Myocyte (in vitro differentiated cells): ENCODE results near the gene SIGLEC11. TPM values are rescaled to one million over a fixed set of nuclear protein-coding genes. Genes with fewer than 3 reads are reported as not detected.
"Not testable (repeated sequence)": the region's sequence is repeated elsewhere in the genome, so short reads cannot be mapped to it uniquely, and the experiment has no call there.

Experiments
- DNase-seq: peaks from one replicate; pipeline ENCODE4 v3.0.0-alpha.2; 2012; ENCODE audit warnings: low read depth
- total RNA-seq: library from RNA; depleted of rRNA; stranded (reverse); fragments of >200 nt; gene quantifications from 2 replicates; pipeline ENCODE4 v1.2.3, GENCODE V29; 2014

The SIGLEC11 gene
- total RNA-seq, 1 donor from 2014 or later: not detected

DNA sequence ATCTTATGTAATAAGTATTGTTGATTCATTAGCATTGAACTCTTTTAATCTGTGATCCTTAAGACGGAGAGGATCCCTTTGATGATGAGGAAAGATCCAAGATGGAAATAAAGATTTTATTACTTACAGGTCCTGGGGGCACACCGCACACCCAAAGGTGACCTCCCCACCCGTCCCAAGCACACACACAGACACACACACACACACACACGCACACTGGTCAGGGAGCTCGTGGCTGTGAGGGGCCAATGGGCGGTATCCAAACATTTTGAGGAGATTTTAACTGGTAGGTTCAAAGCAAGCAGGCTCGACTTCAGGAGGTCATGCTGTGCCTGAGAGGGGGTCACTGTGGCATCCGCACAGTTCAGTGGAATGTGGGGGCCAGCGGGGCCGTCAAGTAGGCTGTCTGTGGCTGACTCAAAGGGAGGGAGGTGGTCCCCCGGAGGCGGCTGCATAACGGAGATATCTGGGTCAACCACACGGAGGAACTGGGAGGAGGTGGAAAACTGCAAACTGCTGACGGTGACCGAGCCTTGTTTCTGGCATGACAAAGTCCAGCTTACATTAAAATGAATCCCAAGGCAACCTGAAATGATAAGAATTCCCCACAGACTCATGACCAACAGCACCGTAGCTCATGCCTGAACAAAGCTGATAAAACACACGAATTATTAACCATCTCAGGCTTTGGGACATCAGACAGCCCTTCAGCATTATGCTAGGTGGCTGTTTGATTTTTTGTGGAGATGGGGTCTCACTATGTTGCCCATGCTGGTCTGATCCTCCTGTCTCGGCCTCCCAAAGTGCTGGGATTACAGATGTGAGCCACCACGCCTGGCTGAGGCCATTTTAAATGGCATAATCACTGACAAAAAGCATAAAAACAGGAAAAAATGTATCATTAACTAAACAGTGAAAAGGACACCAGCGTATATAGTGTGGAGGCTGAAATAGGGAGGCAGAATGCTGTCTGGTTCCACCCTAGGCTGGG lies 20.9 kb upstream of the SIGLEC11 start:
- no peak for DNase-seq

DNA sequence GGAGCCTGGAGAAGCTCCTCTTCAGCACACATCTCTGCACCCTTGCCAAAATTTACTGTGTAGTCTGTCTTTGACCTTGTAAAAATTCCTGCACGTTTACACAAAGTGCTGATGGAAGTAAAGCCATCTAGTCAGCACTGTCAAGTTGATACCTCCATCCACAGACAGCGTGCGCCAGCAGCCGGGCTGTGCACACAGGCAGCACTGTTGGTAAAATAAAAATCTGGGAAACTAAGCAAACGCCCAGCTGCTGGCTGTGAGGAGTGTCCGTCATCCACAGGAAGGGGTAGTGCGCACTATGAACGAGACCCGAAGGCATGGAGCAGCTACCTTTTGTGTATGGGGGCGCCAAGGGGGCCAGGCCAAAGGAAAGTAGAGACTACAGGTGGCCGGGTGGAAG lies 17.4 kb upstream of the SIGLEC11 start:
- DNase-seq: no peak

DNA sequence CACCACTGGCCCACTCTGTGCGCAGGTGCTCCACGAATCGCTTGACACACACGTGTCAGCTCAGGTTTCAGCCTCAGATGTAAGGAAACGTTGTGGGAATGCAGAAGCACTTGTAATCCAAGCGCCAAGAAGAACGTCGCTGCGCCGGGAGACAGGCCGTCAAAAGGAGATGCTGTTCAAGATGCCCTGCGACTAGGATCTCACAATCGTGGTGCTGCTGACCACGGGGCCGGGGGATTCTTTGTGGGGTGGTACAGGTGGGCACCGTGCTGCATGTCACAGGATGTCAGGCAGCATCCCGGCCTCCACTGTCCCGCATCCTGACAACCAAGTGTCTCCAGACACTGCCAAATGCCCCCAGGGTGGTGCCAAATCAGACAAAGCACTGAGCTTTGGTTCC lies 16.9 kb upstream of the SIGLEC11 start:
- no peak for DNase-seq

DNA sequence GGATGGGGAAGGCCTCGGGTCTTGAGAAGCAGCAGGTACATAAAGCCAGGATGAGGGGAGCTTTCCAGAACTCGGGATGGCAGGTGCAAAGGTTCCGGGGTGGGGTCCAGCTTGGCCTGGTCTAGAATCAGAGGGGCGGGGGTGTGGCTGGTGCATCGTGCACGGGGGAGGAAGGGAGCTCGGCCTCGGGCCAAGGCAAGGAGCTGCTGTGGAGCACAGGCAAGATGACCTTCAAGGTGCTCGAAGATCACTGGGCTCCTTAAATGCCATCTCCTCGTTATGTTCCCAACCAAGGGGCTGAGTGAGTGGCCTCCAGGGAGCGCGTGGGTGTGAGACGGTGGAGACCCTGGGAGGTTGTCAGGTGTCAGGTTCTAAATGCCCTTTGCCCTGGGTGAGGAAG lies 16.1 kb upstream of the SIGLEC11 start:
- no peak for DNase-seq

DNA sequence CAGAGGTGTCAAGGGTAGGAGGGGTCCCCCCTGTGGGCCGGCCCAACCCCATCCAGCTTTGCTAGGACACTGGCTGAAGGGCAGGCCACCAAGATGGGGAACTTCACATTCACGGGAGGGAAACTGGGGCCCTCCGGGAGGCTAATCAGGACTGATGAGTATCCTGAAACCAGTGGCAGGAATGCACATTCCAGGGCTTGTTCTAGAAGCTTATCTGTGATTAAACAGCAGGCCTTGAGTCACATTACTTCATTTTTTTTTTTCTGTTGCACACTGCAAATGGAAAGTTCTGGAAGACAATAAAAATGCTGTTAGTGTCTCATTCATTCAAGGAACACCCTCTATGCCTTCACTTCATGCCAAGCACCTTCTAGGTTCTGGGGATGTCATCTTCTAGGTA lies 15.5 kb upstream of the SIGLEC11 start:
- no peak for DNase-seq

DNA sequence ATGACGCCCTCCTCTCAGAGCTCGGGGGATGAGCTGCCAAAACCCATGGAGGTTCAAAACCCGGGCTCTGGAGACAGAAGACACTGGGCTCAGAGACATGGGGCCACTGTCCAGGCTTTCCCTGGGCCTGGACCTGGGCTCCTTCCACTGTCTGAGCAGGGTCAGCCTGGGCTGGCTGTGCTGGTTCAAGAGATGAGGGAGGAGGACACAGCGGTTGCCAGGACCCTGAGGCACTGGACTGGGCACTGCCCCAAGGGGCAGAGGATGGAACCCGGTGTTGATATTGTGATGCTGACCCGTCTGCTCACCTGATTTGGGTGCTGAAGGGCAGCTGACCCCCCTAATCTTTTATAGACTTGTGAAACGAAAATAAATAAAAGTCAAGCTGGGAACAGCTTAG lies 14.1 kb upstream of the SIGLEC11 start:
- DNase-seq: no peak

DNA sequence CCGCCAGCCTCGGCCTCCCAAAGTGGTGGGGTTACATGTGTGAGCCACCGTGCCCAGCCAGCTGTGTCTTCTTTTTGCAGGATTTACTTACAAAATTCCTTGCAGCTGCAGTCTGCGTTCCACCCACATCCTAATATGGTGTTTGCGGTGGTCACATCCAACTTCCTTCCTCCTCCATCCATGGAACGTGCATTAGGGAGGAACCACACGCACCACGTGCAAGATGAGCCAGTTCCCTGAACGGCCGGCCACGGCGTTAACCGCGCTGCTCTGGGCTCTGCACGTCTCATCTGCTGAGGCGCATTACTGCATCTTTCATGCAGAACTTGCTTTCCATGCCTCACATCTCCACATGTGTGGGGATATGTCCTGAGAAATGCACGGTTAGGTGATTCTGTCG lies 13.0 kb upstream of the SIGLEC11 start:
- no peak for DNase-seq

DNA sequence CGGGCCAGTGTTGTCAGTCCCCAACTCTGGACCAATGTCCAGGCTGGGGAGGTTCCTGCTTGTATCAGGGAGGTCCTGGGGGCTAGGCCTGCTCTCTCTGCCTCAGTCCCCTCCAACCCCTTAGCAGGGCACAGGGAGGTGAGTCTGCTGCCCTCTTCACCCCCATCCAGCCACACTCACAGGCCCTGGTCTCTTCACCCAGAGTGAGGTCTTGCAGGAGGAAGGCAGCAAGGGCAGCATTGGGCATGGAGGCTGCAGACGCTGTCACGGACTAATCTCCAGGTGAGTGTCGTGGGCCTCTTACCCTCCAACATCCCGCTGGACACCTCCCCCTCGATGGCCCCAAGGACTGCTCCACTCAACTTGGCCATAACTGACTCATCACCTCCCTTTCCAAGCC lies 11.9 kb upstream of the SIGLEC11 start:
- no peak for DNase-seq

DNA sequence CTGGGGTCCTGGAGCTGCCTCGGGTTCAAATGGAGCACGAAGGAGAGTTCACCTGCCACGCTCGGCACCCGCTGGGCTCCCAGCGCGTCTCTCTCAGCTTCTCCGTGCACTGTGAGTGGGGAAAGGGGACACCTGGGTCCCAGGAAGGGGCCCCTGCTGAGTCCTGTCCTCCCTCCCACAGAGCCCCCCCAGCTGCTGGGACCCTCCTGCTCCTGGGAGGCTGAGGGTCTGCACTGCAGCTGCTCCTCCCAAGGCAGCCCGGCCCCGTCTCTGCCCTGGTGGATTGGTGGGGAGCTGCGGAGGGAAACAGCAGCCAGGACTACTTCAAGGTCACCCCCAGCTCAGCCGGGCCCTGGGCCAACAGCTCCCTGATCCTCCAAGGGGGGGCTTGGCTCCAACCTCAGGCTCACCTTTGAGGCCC lies 11.0 kb upstream of the SIGLEC11 start:
- no peak for DNase-seq

DNA sequence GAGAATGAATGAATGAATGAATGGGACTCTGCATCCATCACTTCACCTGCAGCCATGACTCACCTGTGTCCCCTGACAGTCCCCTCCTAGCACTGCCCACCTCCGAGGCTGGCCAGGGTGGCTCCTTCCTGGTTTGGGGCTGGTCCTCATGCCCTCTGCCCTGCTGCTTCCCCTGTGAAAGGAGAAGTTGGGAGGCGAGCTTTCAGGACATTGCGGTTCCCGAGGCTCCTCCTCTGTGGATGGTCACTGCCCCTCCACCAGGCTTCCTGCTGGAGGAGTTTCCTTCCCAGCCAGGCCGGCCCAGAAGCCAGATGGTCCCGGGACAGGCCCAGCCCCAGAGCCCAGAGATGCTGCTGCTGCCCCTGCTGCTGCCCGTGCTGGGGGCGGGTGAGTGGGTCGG lies 8.4 kb upstream of the SIGLEC11 start:
- DNase-seq: not testable (repeated sequence)

DNA sequence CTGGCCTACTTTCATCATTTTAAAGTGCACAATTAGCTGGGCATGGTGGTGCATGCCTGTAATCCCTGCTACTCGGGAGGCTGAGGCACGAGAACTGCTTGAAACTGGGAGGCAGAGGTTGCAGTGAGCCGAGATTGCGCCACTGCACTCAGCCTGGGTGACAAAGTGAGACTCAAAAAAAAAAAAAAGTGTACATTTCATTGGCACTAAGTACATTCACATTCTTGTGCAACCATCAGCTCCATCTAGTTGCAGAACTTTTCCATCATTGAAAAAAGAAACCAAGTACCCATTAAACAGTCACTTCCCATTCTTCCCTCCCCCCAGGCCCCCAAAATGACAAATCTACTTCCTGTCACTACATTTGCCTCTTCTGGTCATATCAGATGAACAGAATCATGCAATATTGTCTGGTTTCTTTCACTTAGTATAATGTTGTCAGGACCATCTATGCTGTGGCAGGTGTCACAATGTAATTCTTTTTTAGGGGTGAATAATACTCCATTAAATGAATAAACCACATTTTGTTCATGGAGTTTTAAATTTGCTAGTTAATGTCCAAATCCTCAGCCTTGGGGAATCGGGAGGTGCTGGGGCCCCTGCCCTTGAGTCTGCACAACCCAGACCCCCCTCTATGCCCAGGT lies 7.4 kb upstream of the SIGLEC11 start:
- DNase-seq: no peak

DNA sequence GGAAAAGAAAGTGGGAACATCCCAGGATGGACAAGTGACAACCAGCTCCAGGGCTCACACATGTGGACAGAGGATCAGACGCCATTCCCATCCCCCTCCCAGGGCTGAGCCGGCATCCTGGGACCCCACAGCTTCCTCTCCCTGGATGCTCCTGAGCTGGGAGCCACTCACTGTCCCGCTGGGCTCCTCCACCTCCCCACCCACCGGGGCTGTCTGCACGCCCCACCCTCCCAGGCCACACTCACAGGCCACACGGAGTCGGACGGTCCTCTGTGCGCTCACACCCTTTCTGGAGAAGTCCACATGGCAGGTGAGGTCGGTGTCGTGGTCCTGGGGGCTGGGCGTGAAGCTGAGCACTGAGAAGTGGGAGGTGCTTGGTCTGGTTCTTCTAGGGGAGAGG lies 1.1 kb downstream of the SIGLEC11 start:
- not testable (repeated sequence) for DNase-seq

DNA sequence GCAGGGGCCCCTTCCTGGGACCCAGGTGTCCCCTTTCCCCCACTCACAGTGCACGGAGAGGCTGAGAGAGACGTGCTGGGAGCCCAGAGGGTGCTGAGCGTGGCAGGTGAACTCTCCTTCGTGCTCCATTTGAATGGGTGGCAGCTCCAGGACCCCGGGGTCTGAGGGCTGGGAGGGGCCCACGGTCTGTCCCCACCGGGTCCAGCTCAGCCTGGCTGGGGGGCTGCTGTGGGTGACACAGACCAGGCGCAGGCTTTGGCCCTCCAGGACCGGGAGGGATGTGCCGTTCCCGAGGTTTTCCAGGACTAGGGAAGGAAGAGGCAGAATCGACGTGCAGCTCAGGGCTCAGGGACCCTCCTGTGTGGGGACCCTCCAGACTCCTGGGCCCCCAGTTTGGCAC lies 2.4 kb downstream of the SIGLEC11 start:
- not testable (repeated sequence) for DNase-seq

DNA sequence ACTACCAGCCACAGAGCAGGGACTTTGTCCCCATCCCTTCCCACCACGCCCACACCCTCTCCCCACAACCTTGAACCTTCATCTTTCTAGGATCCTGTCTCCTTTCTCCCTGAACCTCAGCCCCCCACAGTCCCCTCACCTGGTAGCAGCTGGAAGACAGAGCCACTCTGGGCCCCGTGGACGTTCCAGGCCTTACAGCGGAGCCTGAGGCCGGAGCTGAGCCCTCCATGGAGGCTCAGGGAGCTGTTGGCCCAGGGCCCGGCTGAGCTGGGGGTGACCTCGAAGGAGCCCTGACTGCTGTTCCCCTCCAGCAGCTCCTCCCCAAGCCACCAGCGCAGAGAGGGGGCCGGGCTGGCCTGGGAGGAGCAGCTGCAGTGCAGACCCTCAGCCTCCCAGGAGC lies 2.8 kb downstream of the SIGLEC11 start:
- DNase-seq: not testable (repeated sequence)

DNA sequence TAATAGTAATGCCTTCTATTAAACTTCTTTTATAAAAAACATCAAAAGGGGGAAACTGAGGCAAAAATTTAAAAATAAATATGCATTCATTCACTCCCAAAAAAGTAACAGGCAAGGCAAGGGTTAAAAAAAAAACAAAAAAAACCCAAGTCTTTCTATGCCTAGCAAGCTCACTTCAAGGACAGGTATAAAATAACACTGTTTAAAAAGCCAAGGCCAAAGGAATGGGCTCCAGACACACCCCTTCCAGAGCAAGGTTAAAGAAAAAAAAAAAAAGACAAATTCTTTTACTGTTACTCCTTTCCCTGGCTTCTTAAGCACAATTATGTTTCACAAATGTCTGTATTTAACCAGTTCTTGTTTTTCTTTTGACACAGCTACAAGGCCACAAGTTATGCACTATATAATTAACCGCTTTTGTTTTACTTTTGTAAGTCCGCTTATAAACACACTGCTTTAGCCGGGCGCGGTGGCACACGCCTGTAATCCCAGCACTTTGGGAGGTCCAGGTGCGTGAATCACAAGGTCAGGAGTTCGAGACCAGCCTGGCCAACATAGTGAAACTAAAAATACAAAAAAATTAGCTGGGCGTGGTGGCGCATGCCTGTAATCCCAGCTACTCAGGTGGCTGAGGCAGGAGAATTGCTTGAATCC lies 3.6 kb downstream of the SIGLEC11 start:
- DNase-seq: no peak

DNA sequence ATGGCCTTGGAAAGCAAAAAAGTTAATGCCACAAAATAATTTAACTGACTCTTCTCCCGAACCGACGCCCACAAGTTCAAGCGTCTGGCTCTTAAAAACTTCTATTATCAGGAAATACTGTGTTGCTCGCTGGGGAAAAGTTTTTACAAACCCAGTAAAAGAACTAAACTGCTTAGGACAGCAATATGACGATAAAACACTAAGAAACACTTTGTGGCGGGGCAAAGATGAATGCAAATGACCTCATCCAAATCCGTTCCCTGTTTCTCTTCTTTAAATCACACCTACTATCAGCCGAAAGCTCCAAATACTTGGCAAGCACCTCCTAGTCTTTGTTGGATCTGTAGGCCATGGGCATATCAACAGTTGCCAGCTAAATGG lies 4.9 kb downstream of the SIGLEC11 start:
- no peak for DNase-seq

DNA sequence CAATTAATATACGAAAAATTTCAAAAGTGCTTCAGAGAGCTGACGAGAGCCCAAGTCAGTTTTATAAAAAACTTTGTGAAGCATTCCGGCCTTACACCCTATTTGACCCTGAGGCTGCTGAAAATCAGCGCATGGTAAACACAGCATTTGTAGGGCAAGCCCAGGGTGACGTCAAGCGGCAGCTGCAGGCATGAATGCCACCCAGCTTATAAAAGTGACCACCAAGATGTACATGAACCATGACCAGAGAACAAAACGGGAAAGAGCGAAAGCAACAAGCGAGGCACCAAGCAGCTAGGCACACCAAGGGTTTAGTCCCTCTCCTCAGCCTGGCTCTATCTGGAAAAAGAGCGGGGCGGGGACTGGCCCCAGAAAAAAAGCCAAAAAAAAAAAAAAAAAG lies 6.0 kb downstream of the SIGLEC11 start:
- DNase-seq: peak; percentile 48

DNA sequence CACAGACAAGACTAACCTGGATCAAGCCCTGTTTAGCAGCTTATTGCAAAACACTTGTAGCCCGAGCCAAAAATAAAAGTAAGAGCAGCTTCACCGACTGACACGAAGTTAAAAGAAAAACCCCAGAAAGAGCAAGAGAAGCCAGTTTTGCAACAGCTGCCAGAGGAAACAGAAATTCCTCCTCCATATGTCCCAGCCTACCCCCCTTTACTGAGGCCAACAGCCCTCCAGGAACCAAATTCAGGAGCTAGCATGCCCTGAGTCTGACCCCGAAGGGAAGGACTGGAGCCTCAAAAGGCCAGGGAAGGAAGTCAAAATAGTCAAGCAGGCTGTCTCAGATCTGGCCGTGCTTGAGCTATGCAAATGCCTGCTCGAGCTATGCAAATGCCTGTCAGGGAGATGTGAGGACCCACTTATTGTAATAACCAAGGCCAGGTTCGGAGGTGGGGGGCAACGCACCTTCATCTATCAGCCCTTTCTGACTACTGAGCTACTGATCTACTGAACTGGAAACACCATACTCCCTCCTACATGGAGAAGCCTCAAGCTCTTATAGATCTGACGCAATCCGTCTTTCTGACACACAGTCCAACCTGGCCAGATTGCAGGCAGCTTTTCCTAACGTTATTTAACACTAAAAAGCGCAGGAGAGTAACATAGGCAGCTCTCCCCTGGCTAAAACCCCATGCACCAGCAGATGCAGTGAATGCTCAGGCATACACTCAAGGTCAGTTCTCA lies 6.7 kb downstream of the SIGLEC11 start:
- DNase-seq: peak; percentile 32

DNA sequence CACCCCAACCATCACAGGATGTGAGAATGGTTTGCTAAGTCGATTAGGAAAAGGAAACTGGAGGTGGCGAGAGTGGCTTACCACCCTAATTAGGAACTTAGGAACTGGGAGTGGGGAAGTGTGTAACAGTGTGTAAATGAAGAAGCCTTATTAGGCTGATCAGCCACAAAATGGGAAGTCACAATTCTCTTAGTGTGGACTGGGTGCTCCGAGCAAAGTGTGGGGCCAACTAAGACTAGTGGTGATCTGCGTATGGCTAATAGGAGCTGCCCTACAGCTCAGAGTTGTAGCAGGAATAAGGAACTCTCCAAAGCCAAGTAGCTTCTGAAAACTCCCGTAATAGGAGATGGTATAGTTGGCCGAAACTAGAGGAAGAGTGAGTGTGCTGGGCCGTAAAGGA lies 7.6 kb downstream of the SIGLEC11 start:
- no peak for DNase-seq

DNA sequence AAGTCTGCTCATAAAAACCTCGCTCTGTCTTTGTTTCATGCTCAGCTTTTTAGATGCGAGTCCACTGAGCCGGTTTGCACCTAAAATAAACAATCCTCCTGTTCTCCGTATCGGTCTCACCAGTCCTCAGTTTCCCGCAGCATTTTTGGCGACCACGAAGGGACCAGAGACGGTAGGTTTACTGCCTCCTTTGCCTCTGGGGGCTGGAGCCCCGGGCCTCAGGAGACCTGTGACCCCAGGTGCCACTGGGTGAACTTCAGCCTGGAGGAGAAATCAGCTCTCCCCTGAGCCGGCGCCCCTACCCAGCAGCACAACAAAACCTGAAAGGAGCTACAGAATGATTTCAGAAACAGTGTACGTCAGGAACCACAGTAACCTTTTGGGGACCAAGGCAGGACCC lies 8.1 kb downstream of the SIGLEC11 start:
- no peak for DNase-seq

DNA sequence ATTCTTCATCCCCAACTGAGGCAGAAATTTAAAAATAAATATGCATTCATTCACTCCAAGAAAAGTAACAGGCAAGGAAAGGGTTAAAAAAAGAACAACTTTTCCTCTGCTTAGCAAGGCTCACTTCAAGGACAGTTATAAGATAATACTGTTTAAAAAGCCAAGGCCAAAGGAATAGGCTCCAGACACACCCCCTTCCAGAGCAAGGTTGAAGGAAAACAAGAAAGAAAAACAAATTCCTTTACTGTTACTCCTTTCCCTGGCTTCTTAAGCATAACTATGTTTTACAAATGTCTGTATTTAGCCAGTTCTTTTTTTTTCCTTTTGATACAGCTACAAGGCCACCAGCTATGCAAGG lies 8.5 kb downstream of the SIGLEC11 start:
- no peak for DNase-seq
